Measurements from ENCODE around the gene ABHD3.
A peak's percentile ranks its signal among the peaks of the same experiment; 100 is the strongest.
"Not testable (repeated sequence)": the region's sequence is repeated elsewhere in the genome, so short reads cannot be mapped to it uniquely, and the experiment has no call there.

Gene ABHD3

DNA sequence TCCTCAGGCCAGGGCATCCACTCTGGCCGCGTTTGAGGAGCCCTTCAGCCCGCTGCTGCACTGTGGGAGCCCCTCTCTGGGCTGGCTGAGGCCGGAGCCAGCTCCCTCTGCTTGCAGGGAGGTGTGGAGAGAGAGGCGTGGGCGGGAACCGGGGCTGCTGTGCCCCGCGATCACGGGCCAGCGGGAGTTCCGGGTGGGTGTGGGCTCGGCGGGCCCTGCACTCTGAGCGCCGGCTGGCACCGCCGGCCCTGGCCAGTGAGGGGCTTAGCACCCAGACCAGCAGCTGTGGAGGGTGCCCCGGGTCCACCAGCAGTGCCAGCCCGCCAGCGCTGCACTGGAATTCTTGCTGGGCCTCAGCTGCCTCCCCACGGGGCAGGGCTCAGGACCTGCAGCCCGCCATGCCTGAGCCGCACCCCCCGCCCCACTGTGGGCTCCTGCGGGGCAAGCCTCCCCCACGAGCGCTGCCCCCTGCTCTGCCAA lies 1.9 kb upstream of the ABHD3 start:
- no peak for DNase-seq (ENCODE audit: extremely low read depth in 1 of 2, low read depth in 1 of 2)

DNA sequence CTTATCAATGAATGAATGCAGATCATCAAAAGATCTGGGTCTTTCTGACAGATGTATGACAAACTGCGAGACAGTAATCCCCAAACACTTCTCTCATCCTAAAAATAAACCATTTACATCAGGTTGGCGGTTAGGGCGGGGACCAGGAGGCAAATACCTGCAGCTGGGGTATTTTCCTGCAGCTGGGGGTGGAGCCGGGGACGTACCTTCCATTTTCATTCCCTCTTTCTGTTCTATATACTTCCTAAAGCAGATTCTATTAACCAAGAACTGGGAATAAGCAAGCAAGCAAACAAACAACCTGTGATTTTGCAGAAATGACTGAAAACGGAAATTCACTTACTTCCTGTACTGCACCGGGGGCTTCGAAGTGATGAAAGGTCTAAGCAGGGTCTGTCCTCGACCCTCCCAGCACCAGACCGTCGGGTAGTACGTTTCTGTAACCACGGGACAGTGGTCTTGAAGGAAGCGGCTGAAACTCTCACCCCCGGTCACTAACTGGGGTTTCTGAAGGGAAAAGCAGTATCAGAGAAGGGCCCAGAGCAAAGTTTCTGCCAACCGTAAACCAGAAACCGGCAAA lies 1.2 kb downstream of the ABHD3 start:
- peak in 1 of 2 donors; percentile 5 for DNase-seq (ENCODE audit: extremely low read depth in 1 of 2, low read depth in 1 of 2)

DNA sequence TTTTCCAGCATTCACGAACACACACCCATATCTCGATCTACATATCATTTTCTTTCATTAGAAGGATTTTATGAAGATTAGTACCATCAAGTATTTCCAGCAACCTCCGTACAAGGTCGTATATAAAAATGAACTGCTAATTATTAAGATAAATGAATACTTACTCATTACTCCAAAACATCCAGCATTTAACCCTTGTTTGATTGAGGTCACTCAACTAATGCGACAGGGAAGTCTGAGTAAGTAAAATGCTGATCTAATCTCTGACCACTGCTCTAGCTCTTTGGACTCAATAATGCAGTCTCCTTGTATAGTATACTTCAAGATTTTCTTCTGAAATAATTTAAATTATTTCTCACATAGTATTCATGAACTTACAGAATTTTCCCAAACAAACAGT lies 2.0 kb downstream of the ABHD3 start:
- DNase-seq (ENCODE audit: extremely low read depth in 1 of 2, low read depth in 1 of 2), result no peak

GRCh38 chr18:21701621-21702020 lies 3.0 kb downstream of the ABHD3 start:
- no peak for DNase-seq (ENCODE audit: extremely low read depth in 1 of 2, low read depth in 1 of 2)

- DNase-seq (ENCODE audit: extremely low read depth in 1 of 2, low read depth in 1 of 2), result no peak
Observed at GRCh38 chr18:21700528-21701075, 4.0 kb downstream of the ABHD3 start.

- DNase-seq (ENCODE audit: extremely low read depth in 1 of 2, low read depth in 1 of 2), result no peak
Observed at GRCh38 chr18:21693322-21693721, 11.3 kb downstream of the ABHD3 start.

DNA sequence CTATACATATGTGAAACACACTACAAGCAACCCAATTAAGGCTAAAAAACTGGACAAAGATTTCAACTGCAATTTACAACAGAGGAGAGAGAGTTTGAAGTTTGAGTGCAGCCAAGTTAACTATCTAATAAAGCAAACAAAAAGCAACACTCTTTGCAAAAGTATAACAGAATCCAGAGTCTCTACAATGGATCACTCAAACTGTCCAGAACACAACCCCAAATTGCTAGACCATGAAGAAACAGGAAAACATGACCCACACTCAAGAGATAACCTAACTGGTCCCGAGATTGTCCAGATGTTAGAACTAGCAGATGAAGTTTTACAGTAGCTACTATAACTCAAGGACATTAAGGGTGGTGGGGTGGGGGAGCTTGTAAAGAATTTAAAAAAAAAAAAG lies 14.8 kb downstream of the ABHD3 start:
- no peak for DNase-seq (ENCODE audit: extremely low read depth in 1 of 2, low read depth in 1 of 2)

- DNase-seq (ENCODE audit: extremely low read depth in 1 of 2, low read depth in 1 of 2), result no peak
Observed at GRCh38 chr18:21686282-21687105, 18.1 kb downstream of the ABHD3 start.

GRCh38 chr18:21685556-21685981 lies 19.0 kb downstream of the ABHD3 start:
- DNase-seq (ENCODE audit: extremely low read depth in 1 of 2, low read depth in 1 of 2), result not testable (repeated sequence)

- no peak for DNase-seq (ENCODE audit: extremely low read depth in 1 of 2, low read depth in 1 of 2)
Observed at GRCh38 chr18:21684731-21685130, 19.8 kb downstream of the ABHD3 start.

DNA sequence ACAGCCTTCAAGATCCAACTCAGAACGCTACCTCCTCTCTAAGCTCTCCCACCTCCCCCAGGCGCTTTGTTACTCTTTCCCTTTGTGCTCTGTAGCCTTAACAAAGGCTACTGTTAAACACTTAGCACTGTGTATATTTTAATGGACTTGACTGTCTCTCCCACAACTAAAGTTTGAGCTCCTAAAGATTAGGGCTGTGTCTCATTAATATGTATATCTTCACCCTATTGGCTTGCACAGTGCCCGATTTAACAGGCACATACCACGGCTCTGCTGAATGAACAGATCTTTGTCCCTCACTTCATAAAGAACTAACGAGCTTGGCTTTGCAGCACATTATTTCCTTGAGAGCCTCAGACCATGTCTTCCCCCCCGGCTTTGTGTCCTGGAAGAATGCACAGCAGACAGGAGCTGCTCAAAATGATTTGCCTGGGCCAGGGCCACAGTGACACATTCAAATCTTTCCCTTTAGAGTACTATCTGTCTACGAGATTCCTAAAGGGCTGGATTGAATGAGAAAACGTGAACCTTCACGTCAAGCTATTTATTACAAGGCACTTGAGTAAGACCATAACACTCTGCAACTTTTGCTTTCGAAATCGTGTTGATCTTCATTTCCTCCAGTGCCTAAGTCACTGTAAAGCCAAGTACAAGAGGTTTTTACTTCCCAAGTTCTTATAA lies 22.1 kb downstream of the ABHD3 start:
- DNase-seq (ENCODE audit: extremely low read depth in 1 of 2, low read depth in 1 of 2), result no peak

DNA sequence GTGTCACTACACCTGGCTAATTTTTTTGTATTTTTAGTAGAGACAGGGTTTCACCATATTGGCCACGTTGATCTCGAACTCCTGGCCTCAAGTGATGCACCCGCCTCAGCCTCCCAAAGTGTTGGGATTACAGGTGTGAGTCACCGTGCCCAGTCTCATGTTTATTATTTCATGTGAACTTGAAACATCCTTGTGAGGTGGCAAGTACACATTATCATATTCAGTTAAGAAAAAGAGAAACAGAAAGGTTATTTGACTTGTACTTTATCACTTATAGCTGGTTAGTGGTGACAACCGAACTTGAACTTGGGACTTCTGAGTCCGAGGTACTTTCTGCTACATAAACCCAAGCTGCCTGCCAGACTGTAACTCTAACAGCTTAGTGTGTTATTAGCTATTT lies 24.4 kb downstream of the ABHD3 start:
- DNase-seq (ENCODE audit: extremely low read depth in 1 of 2, low read depth in 1 of 2), result no peak

GRCh38 chr18:21678859-21679258 lies 25.7 kb downstream of the ABHD3 start:
- no peak for DNase-seq (ENCODE audit: extremely low read depth in 1 of 2, low read depth in 1 of 2)

GRCh38 chr18:21675354-21675753 lies 29.2 kb downstream of the ABHD3 start:
- peak in 1 of 2 donors; percentile 14 for DNase-seq (ENCODE audit: extremely low read depth in 1 of 2, low read depth in 1 of 2)

DNA sequence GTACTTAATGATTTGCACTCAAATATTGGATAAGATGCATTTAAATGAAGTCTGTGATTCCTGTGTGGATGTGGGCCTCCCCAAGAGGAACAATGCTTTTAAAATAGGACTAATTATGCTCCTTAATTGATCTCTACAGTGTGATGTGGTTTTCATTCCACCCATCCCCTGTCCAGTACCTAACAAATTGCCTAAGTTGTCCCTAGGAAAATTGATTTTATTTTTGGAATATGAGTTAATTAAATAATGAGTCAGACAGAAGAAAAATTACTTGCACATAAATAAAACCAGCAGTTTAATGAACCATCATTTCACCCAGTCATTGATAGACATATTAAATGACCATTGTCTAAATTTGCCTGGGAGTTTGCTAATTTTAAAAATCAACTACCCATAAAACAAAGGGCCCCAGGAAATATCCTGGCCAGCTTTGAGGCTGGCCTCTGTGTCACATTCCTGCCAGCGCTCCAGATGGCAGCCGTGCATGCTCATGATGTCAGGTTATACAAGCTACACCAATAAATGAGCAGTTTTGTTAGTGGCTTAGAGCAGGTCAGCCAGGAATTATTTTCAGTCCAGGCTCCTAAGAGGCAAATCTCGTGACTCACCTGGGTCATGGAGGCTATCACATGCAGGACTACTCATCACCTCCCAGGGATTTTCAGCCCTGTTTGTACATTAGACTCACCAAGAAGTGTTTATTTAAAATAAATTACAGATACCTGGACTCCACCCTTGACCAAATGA lies 31.9 kb downstream of the ABHD3 start:
- no peak for DNase-seq (ENCODE audit: extremely low read depth in 1 of 2, low read depth in 1 of 2)

DNA sequence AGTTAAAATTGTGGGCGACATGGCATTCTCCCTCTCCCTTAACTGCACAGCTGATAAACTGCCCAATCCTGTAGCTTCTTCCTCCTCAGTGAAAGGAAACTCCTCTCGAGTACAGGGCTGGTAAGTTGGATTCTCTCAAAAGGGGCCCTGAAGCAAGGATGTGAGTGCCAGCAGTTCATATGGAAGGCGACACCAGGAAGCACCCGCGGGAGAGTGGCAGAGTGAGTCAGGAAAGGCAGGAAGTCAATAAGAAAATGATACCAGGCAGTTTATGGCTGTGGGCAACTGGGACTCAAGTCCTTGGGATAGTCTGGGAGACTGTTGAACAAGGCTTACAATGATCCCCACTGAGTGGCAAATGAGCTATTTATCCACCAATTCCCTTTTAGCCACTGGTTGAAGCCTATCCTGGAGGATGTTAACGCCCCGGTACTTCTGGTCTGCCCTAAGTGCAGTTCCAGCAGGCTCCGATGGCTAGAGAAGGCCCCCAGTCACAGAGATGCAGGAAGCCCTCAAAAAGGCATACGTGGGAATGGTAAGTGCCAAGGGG lies 34.8 kb downstream of the ABHD3 start:
- DNase-seq (ENCODE audit: extremely low read depth in 1 of 2, low read depth in 1 of 2), result no peak

- DNase-seq (ENCODE audit: extremely low read depth in 1 of 2, low read depth in 1 of 2), result no peak
Observed at GRCh38 chr18:21664069-21664468, 40.5 kb downstream of the ABHD3 start.

GRCh38 chr18:21663578-21663977 lies 41.0 kb downstream of the ABHD3 start:
- DNase-seq (ENCODE audit: extremely low read depth in 1 of 2, low read depth in 1 of 2), result no peak

DNA sequence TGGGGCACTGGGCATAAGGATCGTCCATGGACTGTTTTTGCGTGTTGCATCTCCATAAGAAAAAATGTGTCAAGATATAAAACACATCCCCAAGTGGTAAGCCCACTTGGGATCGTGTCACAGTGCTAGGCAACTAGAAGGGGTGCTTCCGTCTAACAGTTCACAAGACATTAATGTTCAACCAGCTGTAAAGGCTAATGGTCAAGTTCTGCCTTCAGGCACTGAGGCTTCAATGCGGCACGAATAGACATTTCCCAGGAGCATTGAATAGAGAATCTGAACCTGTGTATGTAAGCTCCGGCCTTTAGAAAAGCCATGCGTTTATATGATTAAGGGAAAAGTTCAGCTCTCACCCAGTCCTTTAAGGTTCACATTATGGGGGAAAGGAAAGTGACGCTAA lies 42.0 kb downstream of the ABHD3 start:
- DNase-seq (ENCODE audit: extremely low read depth in 1 of 2, low read depth in 1 of 2), result no peak

- no peak for DNase-seq (ENCODE audit: extremely low read depth in 1 of 2, low read depth in 1 of 2)
Observed at GRCh38 chr18:21660078-21660477, 44.5 kb downstream of the ABHD3 start.

- no peak for DNase-seq (ENCODE audit: extremely low read depth in 1 of 2, low read depth in 1 of 2)
Observed at GRCh38 chr18:21656402-21656801, 48.2 kb downstream of the ABHD3 start.
